A673 (cell line): ENCODE data around the gene DSC1. TPM values are rescaled to one million over a fixed set of nuclear protein-coding genes. Genes with fewer than 3 reads are reported as not detected.

ENCODE experiments used
- BruUV-seq: library from RNA; stranded (reverse); fragments of 400-500 nt; replicated peaks from 2 replicates; lab custom pipeline; 2021; lab: Mats Ljungman, UMichigan
- CTCF ChIA-PET: fragments of 300-600 bp; sonication (Branson Sonifier 250); formaldehyde crosslinking; loops from one replicate; lab custom pipeline; 2022; ENCODE audit warnings: antibody characterized with exemption; lab: Charles Lee
- POLR2A ChIA-PET: fragments of 300-600 bp; sonication (Branson Sonifier 250); formaldehyde crosslinking; loops from one replicate; lab custom pipeline; 2022; ENCODE audit warnings: antibody characterized with exemption; ENCODE audit not compliant: low non-redundant PET; lab: Charles Lee
- DNase-seq: peaks from one replicate; pipeline ENCODE4 v3.0.0-alpha.2; 2015; ENCODE audit warnings: low spot score
- H3K27ac ChIP-seq: fragments of 200-600 bp; sonication (generic); 2 replicates; pipeline ENCODE4 v1.5.1; 2016; ENCODE audit warnings: mixed run types, low read depth, mild to moderate bottlenecking, mixed read lengths, antibody characterized with exemption, low read length; ENCODE audit not compliant: poor library complexity, severe bottlenecking
- H3K27me3 ChIP-seq: fragments of 200-600 bp; sonication (generic); replicated peaks from 2 replicates; pipeline ENCODE4 v1.6.1; 2017; ENCODE audit warnings: mixed run types, low read depth, mild to moderate bottlenecking, mixed read lengths, antibody characterized with exemption, low read length; ENCODE audit not compliant: insufficient read depth, poor library complexity
- H3K36me3 ChIP-seq: fragments of 200-600 bp; sonication (generic); 2 replicates; pipeline ENCODE4 v1.6.1; 2016; ENCODE audit warnings: mixed run types, mild to moderate bottlenecking, mixed read lengths, antibody characterized with exemption, low read length; ENCODE audit not compliant: insufficient read depth, poor library complexity, severe bottlenecking
- H3K4me1 ChIP-seq: fragments of 200-600 bp; sonication (generic); 2 replicates; pipeline ENCODE4 v1.6.1; 2017; ENCODE audit warnings: mixed run types, mild to moderate bottlenecking, mixed read lengths, antibody characterized with exemption, low read length; ENCODE audit not compliant: insufficient read depth, poor library complexity, severe bottlenecking
- H3K4me3 ChIP-seq: fragments of 200-600 bp; sonication (generic); 2 replicates; pipeline ENCODE4 v1.5.1; 2016; ENCODE audit warnings: low read depth, mixed run types, mild to moderate bottlenecking, mixed read lengths, low read length; ENCODE audit not compliant: poor library complexity, severe bottlenecking
- H3K9me3 ChIP-seq: fragments of 200-600 bp; sonication (generic); 2 replicates; pipeline ENCODE4 v1.6.1; 2016; ENCODE audit warnings: mixed run types, low read depth, mild to moderate bottlenecking, mixed read lengths, antibody characterized with exemption, low read length; ENCODE audit not compliant: poor library complexity, severe bottlenecking
- CTCF ChIP-seq: fragments of 300-800, 200-600 bp; sonication (generic); conservative IDR thresholded peaks from 2 replicates; pipeline ENCODE4 v1.5.1; 2017; ENCODE audit warnings: low read depth, mild to moderate bottlenecking, antibody characterized with exemption, low read length, moderate library complexity, mixed read lengths
- EZH2 ChIP-seq: fragments of 200-600 bp; sonication (generic); IDR thresholded peaks from 2 replicates; pipeline ENCODE4 v1.6.1; 2017; ENCODE audit warnings: borderline replicate concordance, low read depth, mild to moderate bottlenecking, mixed read lengths, antibody characterized with exemption, low read length; ENCODE audit not compliant: poor library complexity, severe bottlenecking
- intact Hi-C: fragments of 100-400 bp; cut with micrococcal nuclease; formaldehyde crosslinking; loops from one replicate; pipeline ENCODE4 v1.10.0; 2022; ENCODE audit not compliant: unreplicated experiment
- total RNA-seq: library from RNA; stranded (reverse); gene quantifications from 2 replicates; pipeline ENCODE4 v1.2.3, GENCODE V29; 2021

The DSC1 gene
- total RNA-seq, 1 experiment from 2014 or later, result not detected

DNA sequence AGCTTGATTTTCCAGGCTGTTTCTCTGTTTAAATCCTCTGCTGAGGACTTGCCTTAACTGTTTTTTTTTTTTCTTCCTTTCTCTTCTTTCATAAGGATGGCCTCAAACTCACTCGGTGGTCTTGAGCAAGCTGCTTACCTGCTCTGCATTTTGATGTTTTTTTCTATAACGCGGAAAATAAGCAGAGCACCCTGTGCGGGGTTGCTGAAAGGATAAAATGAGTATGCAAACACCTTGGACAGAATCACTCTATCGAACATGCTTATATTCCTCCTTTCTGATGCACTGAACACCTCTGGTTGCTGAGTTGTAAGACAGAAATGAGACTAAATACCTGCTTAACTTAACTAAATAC lies 41.1 kb upstream of the DSC1 start:
- TF ChIP-seq CTCF, result no peak
- TF ChIP-seq EZH2, result no peak
- H3K9me3 ChIP-seq, result no peaks in the 10 kb centered on the region
- H3K4me3 ChIP-seq, result no peak overlapping the region
- no peaks in the 10 kb centered on the region for H3K27me3 ChIP-seq
- intact Hi-C loops, result no loop called here
- ChIA-PET CTCF (no interaction called here), POLR2A (no interaction called here)
- no peaks in the 10 kb centered on the region for H3K36me3 ChIP-seq
- H3K4me1 ChIP-seq, result no peaks in the 10 kb centered on the region
- H3K27ac ChIP-seq, result no peak overlapping the region
- no peak for DNase-seq
- BruUV-seq, result no TSS peak

DNA sequence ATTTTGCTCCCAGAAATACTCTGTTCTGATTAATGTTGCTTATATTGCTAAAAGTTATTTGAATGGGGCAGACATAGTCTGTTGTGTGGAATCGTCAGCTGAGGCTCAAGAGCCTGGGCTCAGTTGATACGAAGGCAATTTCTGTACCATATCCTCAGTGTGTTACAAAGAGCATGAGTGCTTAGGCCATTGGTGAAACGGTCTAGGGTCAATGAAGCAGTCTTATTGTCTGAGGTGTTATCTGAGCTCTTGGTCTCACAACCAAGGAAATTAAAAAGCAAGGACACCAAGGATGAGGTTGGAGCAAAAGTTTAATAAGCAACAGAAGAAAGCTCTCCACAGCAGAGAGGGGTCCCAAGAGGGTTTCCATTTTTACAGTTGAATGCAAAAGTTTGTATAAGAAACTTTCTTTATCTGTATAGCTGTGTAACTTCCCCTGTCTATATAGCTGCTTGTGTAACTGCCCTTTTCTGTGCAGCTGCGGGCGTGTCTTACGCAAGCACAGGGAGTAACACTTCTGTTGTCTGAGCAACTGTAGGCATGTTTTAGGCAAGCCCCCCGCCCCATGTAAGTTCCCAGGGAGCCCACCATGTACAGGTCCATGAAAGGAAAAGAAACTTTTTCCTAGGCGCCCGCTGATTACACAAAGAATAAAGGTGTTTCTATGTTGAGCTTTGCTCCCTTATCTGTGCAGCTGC lies 40.6 kb upstream of the DSC1 start:
- H3K4me1 ChIP-seq, result no peaks in the 10 kb centered on the region
- CTCF ChIA-PET, result no interaction called here
- TF ChIP-seq EZH2, result no peak
- no peak for TF ChIP-seq CTCF
- H3K27ac ChIP-seq, result no peak overlapping the region
- no peak overlapping the region for H3K4me3 ChIP-seq
- no TSS peak for BruUV-seq
- H3K36me3 ChIP-seq, result no peaks in the 10 kb centered on the region
- H3K9me3 ChIP-seq, result no peaks in the 10 kb centered on the region
- POLR2A ChIA-PET, result no interaction called here
- DNase-seq, result no peak
- intact Hi-C loops, result no loop called here
- H3K27me3 ChIP-seq, result no peaks in the 10 kb centered on the region

DNA sequence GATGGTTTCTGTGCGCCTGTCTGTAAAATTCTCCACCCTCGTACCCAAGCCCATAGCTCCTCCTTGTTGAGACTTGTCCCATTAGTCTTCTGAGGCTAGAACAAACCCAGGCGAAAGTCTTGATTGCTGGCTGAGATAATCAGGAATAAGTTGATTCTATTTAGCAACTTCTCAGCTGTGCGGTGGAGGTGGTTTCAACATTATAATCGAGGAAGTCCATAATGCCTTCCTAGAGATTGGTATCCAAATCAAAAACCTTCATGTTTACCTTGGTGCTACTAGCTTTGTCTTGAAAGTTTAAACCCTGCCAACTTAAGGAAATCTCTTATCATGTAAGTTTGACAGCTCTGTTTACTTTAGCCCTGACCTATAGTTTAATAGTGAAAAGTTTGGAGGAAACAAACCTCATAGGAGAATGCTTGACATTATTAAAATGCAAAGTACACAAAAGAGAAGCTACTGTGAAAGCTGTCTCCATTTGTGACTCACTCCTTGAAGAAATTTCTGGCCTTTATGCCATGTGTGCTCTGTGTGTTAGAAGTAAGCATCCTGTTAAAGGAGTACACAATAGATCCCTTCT lies 36.6 kb upstream of the DSC1 start:
- H3K9me3 ChIP-seq, result no peaks in the 10 kb centered on the region
- no peak for DNase-seq
- H3K27ac ChIP-seq, result no peak overlapping the region
- BruUV-seq, result no TSS peak
- ChIA-PET POLR2A (no interaction called here), CTCF (no interaction called here)
- no peaks in the 10 kb centered on the region for H3K4me1 ChIP-seq
- H3K27me3 ChIP-seq, result no peaks in the 10 kb centered on the region
- H3K36me3 ChIP-seq, result no peaks in the 10 kb centered on the region
- intact Hi-C loops, result no loop called here
- no peak overlapping the region for H3K4me3 ChIP-seq
- TF ChIP-seq CTCF (no peak), EZH2 (no peak)
